HS-5 (cell line): Measurements from ENCODE around the gene CRYBB2.
"Not testable (repeated sequence)": the region's sequence is repeated elsewhere in the genome, so short reads cannot be mapped to it uniquely, and the experiment has no call there.

Source experiments
- DNase-seq: peaks from one replicate; pipeline ENCODE4 v3.0.0-alpha.2; 2012; ENCODE audit warnings: low read depth

Gene CRYBB2, protein sequence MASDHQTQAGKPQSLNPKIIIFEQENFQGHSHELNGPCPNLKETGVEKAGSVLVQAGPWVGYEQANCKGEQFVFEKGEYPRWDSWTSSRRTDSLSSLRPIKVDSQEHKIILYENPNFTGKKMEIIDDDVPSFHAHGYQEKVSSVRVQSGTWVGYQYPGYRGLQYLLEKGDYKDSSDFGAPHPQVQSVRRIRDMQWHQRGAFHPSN

GRCh38 chr22:25219211-25219689, at the start of gene CRYBB2:
TSS of gene CRYBB2 (plus strand) at chr22:25219639. CDS start at chr22:25221430, 1,791 bp downstream.
- no peak for DNase-seq

GRCh38 chr22:25170426-25170980, 48.9 kb upstream of the CRYBB2 start:
- DNase-seq = no peak

GRCh38 chr22:25172153-25172552, 47.3 kb upstream of the CRYBB2 start:
- DNase-seq = no peak

GRCh38 chr22:25174156-25174887, 45.1 kb upstream of the CRYBB2 start:
- DNase-seq = no peak

DNA sequence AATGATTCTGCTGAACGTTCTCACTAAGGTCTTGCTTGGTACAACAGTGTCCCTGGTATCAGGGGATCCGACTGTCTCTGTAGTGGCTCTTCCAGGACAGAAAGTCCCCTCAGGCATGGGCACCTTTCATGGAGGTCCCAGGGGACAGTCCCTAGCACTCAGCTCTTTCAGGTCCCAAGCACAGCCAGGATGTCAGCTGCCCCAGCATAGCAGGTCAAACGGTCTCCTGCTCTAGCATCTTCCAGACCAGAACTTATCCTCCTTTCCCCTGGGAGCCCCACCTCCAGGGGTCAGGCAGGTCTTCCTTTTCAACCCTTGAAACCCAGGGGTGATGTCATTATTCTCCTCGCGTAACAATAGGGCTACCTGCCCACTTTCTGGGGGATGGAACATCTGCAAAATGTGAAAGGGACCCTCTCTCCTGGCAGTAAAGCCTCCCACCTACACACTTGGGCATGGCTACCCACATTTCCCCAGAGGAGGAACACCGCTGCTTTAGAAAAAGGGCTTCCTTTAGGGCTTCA, 44.5 kb upstream of the CRYBB2 start:
- DNase-seq = no peak

GRCh38 chr22:25176175-25176574, 43.3 kb upstream of the CRYBB2 start:
- no peak for DNase-seq

- no peak for DNase-seq
These were observed 42.6 kb upstream of the CRYBB2 start for GRCh38 chr22:25176799-25177198.

- DNase-seq = no peak
These were observed 42.2 kb upstream of the CRYBB2 start for GRCh38 chr22:25177226-25177625.

- DNase-seq = no peak
These were observed 41.5 kb upstream of the CRYBB2 start for GRCh38 chr22:25177895-25178294.

DNA sequence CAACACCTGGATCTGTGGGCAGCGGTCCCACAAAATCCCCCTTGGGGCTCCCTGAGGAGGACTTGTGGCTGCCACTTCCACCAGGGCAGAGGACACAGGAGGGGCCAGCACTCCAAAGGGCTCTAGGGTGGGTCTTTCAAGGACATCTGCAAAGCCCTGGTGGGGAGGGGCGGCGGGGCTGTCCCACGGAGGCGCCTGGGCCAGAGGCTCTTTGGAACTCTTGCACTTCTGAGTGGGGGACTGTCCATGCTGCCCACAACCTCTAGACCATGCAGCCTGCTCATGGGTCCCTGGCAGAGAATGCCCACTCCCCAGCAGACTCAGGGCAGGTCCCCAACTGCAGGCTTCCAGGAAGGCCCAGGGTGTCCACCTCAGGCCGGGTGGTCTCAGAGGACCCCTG, 41.1 kb upstream of the CRYBB2 start:
- not testable (repeated sequence) for DNase-seq

DNA sequence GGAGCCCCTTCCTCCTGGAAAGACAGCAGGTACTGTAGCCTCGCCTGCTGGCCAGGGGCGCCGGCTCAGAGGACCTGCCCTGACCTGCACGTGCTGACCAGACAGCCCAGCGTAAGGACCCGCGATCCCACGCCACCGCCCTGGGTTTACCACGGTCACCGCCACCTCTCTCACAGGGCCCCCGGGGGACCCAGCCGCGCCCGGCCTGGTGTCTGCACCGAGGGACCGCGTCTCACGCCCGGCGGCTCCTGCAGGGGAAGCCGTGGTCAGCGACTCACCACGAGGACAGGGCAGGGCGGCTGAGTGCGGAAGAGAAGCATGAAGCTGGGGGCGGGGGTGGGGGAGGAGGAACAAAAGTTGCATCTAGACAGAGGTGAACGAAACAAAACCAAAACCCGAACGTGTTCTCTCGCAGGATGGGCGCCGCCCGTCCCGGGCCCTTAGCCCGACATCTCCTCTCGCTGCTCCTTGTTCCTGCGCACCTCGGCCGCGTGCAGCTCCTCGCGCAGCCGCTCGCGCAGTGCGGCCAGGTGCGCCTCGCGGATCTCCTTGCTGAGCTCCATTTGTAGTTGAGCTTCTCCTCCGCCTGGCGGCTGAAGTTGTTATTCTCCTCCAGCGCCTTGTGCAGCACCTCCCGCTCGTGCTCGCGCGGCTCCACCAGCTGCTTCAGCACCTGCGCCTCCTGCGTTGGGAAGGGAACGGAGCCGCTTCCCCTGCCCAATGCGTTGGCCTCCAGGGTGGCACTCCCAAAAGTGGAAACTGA, 40.4 kb upstream of the CRYBB2 start:
- DNase-seq = not testable (repeated sequence)

DNA sequence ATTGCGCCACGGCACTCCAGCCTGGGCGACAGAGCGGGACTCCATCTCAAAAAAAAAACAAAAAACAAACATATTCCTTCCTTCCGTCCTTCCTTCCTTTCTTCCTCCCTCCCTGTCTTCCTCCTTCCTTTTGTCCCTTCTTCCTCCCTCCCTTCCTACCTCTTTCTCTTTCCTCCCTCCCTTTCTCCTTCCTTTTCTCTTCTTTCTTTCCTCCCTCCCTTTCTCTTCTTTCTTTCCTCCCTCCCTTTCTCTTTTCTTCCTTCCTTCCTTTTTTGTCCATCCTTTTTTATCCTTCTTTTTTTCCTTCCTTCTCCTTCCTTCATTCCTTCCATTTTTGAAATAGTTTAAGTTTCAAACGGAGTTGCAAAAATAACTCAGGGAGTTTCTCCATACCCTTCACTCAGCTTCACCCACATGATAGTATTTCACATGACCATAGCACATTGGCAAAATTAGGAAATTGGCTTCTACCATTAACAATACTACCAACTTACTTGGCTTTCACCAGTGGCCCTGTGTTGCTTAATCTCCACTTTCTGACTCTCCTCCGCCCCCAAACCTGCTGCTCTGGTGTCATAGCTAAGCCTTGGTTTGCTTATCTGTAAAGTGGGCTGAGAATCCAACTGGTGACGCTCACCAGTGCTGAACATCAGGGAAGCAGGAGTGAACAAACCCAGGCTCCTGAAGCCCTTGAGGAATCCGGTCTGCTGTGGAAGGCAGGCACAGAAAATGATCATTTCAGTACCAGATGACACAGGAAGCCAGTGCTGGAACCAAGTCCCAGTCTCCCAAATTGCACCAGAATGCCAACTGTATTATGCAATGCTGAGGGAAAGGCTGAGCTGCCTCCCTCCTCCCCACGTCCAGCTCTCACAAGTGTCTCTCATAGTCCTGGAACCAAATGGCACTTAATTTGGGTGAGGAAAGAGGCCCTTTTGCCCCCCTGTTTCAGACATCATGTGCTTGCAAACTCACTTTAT, 37.0 kb upstream of the CRYBB2 start:
- no peak for DNase-seq

DNA sequence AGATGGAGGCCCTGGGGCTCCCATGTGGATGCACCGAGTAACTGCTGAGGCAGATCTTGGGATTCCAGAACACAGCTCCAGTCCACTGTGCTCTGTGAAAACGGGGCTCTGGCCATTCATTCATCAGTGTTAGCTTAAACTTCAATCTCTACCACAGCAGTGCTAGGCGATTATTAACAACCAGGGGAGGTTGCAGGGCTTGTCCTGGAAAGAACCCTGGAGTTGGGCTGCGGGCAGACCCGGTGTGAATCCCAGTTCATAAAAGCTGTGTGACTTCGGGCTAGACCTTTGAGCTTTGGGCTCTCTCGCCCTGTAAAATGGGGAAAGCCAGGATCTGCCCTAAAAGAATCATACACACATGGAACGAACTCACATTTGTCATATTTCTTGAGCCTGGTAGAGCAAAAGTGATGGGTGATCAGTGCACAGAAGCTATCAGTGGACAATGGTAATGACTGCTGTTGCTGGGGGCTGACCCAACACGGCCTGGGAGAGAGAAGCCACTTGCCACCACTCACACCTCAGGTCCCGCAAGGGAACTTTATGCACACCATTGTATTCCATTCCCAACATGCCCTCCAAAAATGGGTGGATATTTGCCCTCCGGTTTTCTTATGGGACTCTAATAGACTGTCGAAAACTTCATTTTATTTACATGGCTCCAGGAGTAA, 35.4 kb upstream of the CRYBB2 start:
- DNase-seq = no peak

DNA sequence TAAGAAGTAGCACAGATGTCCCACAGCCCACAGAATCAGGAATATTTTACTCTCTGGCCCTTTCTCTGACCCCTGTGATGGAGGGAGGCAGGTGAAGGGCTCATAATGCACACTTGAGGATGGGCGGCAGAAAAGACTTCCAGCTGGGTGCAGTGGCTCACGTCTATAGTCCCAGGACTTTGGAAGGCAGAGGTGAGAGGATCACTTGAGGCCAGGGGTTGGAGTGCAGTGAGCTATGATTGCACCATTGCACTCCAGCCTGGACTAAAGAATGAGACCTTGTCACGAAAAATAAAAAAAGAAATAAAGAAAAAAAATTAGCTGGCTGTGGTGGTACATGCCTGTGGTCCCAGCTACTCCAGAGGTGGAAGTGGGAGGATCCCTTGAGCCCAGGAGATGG, 33.3 kb upstream of the CRYBB2 start:
- DNase-seq = no peak

DNA sequence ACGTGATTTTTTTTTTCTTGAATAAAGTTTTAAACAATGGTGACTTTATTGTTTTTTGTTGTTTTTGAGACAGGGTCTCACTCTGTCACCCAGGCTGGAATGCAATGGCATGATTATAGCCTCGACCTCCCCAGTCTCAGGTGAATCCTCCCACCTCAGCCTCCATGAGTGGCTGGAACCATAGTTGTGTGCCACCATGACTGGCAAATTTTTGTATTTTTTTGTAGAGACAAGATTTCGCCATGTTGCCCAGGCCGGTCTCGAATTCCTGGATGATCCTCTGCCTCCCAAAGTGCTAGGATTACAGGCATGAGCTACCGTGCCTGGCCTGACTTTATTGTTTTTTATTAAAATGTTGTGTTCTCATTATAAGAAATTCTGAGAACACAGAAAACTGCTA, 32.0 kb upstream of the CRYBB2 start:
- DNase-seq = no peak

GRCh38 chr22:25192406-25192805, 27.0 kb upstream of the CRYBB2 start:
- DNase-seq = no peak

DNA sequence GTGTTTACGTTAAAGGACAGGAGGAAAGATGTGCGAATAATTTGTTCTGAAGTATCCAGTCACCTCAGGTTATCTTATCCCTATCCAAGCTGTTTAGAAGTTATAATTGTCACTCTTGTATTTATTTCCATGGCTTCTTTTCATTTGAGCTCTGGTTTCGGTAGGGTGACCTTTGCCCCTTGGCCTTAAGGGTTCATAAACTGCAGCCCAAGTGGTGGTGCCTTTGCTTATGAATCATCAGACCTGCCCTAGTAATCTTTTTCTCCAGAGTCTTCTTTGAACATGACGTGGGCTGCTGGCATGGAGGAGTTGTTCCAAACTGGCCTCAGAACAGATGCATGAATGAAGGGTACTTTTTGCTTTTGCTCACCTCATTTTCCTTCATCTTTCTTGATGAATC, 26.3 kb upstream of the CRYBB2 start:
- DNase-seq = no peak

GRCh38 chr22:25193548-25193947, 25.9 kb upstream of the CRYBB2 start:
- DNase-seq = no peak

DNA sequence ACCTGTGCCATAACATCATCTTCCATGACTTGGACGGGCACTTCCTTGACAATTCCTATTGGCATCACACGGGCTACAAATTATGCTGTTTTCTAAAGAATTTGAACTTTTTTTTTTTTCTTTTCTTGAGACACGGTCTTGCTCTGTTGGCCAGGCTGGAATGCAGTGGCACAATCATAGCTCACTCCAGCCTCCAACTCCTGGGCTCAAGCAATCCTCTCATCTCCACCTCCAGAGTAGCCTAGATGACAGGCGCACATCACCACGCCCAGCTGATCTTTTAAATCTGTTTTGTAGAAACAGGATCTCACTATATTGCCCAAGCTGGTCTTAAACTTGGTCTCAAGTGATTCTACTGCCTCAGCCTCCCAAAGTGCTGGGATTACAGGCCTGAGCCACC, 23.1 kb upstream of the CRYBB2 start:
- no peak for DNase-seq

DNA sequence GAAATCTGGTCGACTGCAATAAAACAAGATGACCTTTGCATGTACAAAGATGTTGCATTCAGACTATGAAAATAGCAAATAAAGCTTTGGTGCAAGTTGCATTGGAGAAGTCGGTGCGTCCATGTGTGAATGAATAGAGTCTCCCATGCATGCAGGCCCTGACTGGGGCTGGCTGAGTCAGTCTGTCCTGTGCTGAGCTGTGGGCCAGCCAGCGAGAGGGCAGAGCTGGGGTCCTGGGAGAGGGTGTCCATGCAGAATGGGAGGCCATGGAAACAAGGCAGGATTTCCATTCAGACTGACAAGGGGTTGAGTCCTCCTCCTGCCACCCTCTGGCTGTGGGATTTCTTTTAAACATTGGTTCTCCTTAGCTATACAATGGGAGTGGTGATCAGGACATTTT, 22.1 kb upstream of the CRYBB2 start:
- no peak for DNase-seq
